Measurements from ENCODE around the gene SZT2. TPM values are rescaled to one million over a fixed set of nuclear protein-coding genes. Genes with fewer than 3 reads are reported as not detected.

Gene SZT2
- total RNA-seq, 6 experiments from 2014 or later = 17.2 to 21.8 (median 21.3) TPM

GRCh38 chr1:43448955-43449707 lies 59.4 kb downstream of the SZT2 start:
- no peak for DNase-seq
- Mint-ChIP-seq H3K4me1 (ENCODE audit: low read depth) (peaks cover 53% of the 10 kb centered on the region), H3K36me3 (ENCODE audit: low read depth) (peaks cover 69% of the 10 kb centered on the region), H3K4me3 (no peak overlapping the region), H3K27me3 (ENCODE audit: insufficient read depth) (peaks cover 18% of the 10 kb centered on the region), H3K9me3 (no peaks in the 10 kb centered on the region), H3K27ac (no peak overlapping the region)
- TF ChIP-seq CTCF (IDR thresholded peaks at IDR 0.05) = no peak

- Mint-ChIP-seq H3K27ac (no peak overlapping the region), H3K4me3 (no peak overlapping the region), H3K27me3 (ENCODE audit: insufficient read depth) (peaks cover 23% of the 10 kb centered on the region), H3K36me3 (ENCODE audit: low read depth) (peaks cover 69% of the 10 kb centered on the region), H3K4me1 (ENCODE audit: low read depth) (peaks cover 54% of the 10 kb centered on the region), H3K9me3 (peaks cover 4% of the 10 kb centered on the region; the same call in 1 of the 2 replicates)
- TF ChIP-seq CTCF (IDR thresholded peaks at IDR 0.05) = no peak
- DNase-seq = no peak
Measured at GRCh38 chr1:43449708-43450069, 60.0 kb downstream of the SZT2 start.

GRCh38 chr1:43450251-43450941 lies 60.7 kb downstream of the SZT2 start:
- peaks cover 5% of the 10 kb centered on the region; the same call in 1 of the 2 replicates for H3K9me3 Mint-ChIP-seq
- peak overlapping the region; percentile 59 for H3K27ac Mint-ChIP-seq
- no peak for DNase-seq
- no peak overlapping the region for H3K4me3 Mint-ChIP-seq
- H3K36me3 Mint-ChIP-seq (ENCODE audit: low read depth) = peaks cover 67% of the 10 kb centered on the region
- H3K4me1 Mint-ChIP-seq (ENCODE audit: low read depth) = peaks cover 51% of the 10 kb centered on the region
- peaks cover 22% of the 10 kb centered on the region for H3K27me3 Mint-ChIP-seq (ENCODE audit: insufficient read depth)
- no peak for TF ChIP-seq CTCF (IDR thresholded peaks at IDR 0.05)

- Mint-ChIP-seq H3K36me3 (ENCODE audit: low read depth) (peaks cover 63% of the 10 kb centered on the region), H3K27ac (peak overlapping the region; percentile 59), H3K4me3 (no peak overlapping the region), H3K4me1 (ENCODE audit: low read depth) (peaks cover 44% of the 10 kb centered on the region), H3K9me3 (peaks cover 5% of the 10 kb centered on the region; the same call in 1 of the 2 replicates), H3K27me3 (ENCODE audit: insufficient read depth) (peaks cover 20% of the 10 kb centered on the region)
- no peak for DNase-seq
- no peak for TF ChIP-seq CTCF (IDR thresholded peaks at IDR 0.05)
Measured at GRCh38 chr1:43451157-43451591, 61.5 kb downstream of the SZT2 start.

GRCh38 chr1:43451701-43452532 lies 62.2 kb downstream of the SZT2 start:
- Mint-ChIP-seq H3K4me3 (peak overlapping the region; percentile 84; the same call in 1 of the 2 replicates), H3K9me3 (peaks cover 5% of the 10 kb centered on the region; the same call in 1 of the 2 replicates), H3K36me3 (ENCODE audit: low read depth) (peaks cover 56% of the 10 kb centered on the region), H3K27ac (peak overlapping the region; percentile 84), H3K27me3 (ENCODE audit: insufficient read depth) (peaks cover 20% of the 10 kb centered on the region), H3K4me1 (ENCODE audit: low read depth) (peaks cover 38% of the 10 kb centered on the region)
- TF ChIP-seq CTCF (IDR thresholded peaks at IDR 0.05) = no peak
- DNase-seq = no peak
